HG03439 (cell line): ENCODE measurements around the gene GLTPD2.

ENCODE experiments used
- ATAC-seq: cut with Tn5 transposase; IDR thresholded peaks from one replicate; pipeline ENCODE4 v1.9.1; 2021; ENCODE audit warnings: mild to moderate bottlenecking, moderate library complexity; ENCODE audit not compliant: unreplicated experiment

GLTPD2 gene

GRCh38 chr17:4807605-4808377 is 19.0 kb downstream of the GLTPD2 start:
- no peak for ATAC-seq

- ATAC-seq = no peak
Observed at GRCh38 chr17:4808378-4808767, 19.6 kb downstream of the GLTPD2 start.

GRCh38 chr17:4810696-4811290 is 22.0 kb downstream of the GLTPD2 start:
- ATAC-seq = no peak

GRCh38 chr17:4811471-4811870 is 22.7 kb downstream of the GLTPD2 start:
- ATAC-seq = no peak

GRCh38 chr17:4812690-4813089 is 23.9 kb downstream of the GLTPD2 start:
- no peak for ATAC-seq

- no peak for ATAC-seq
Observed at GRCh38 chr17:4815043-4815675, 26.4 kb downstream of the GLTPD2 start.

GRCh38 chr17:4816826-4817225 is 28.1 kb downstream of the GLTPD2 start:
- no peak for ATAC-seq

GRCh38 chr17:4818276-4818675 is 29.5 kb downstream of the GLTPD2 start:
- no peak for ATAC-seq

- ATAC-seq = no peak
Observed at GRCh38 chr17:4822835-4823234, 34.1 kb downstream of the GLTPD2 start.

- ATAC-seq = no peak
Observed at GRCh38 chr17:4823373-4824089, 34.8 kb downstream of the GLTPD2 start.

- ATAC-seq = no peak
Observed at GRCh38 chr17:4827399-4827798, 38.6 kb downstream of the GLTPD2 start.

- ATAC-seq = peak; percentile 17
Observed at GRCh38 chr17:4832829-4833177, 44.0 kb downstream of the GLTPD2 start.

GRCh38 chr17:4833178-4833940 is 44.6 kb downstream of the GLTPD2 start, which contains the start of gene MINK1:
TSS of gene MINK1 (plus strand) at chr17:4833340. CDS start at chr17:4833584, 244 bp downstream.
- ATAC-seq = peak; percentile 89

GRCh38 chr17:4833941-4834680 is 45.3 kb downstream of the GLTPD2 start:
- ATAC-seq = no peak

GRCh38 chr17:4834681-4835020 is 45.9 kb downstream of the GLTPD2 start:
- ATAC-seq = no peak

- ATAC-seq = no peak
Observed at GRCh38 chr17:4836221-4836620, 47.5 kb downstream of the GLTPD2 start.

GRCh38 chr17:4837471-4838308 is 48.9 kb downstream of the GLTPD2 start:
- no peak for ATAC-seq

- ATAC-seq = no peak
Observed at GRCh38 chr17:4838309-4838785, 49.6 kb downstream of the GLTPD2 start.

- ATAC-seq = no peak
Observed at GRCh38 chr17:4839221-4839620, 50.5 kb downstream of the GLTPD2 start.
